HepG2 (cell line): ENCODE data around the gene KIAA1549. TPM values are rescaled to one million over a fixed set of nuclear protein-coding genes. Genes with fewer than 3 reads are reported as not detected.
"Not testable (repeated sequence)": the region's sequence is repeated elsewhere in the genome, so short reads cannot be mapped to it uniquely, and the experiment has no call there.

ENCODE experiments used
- ATAC-seq: fragments of 200-7000 bp; cut with Tn5 transposase; 3 replicates; pipeline ENCODE4 v1.9.1; 2020; ENCODE audit warnings: mild to moderate bottlenecking, moderate library complexity
- BruUV-seq: library from RNA; stranded (reverse); fragments of 400-500 nt; replicated peaks from 2 replicates; lab custom pipeline; 2021; lab: Mats Ljungman, UMichigan
- CTCF ChIA-PET: fragments of 300-600 bp; formaldehyde crosslinking; extraction: SDS; loops from one replicate; lab custom pipeline; 2021; ENCODE audit warnings: low total read pairs, inconsistent platforms, low intra/inter-chr PET ratio; lab: Yijun Ruan, JAX
- POLR2A ChIA-PET: fragments of 350-600 bp; sonication (Branson Sonifier 250); formaldehyde crosslinking; loops from one replicate; lab custom pipeline; 2020; ENCODE audit warnings: antibody characterized with exemption, inconsistent platforms; lab: Yijun Ruan, JAX
- DNase-seq: peaks from one replicate; pipeline ENCODE4 v3.0.0-alpha.2; 2015; ENCODE audit warnings: low spot score
- FAIRE-seq: peaks from 3 replicates; lab custom pipeline; 2011; peaks lifted over from hg19 to GRCh38; lab: Jason Lieb, UNC
- H2AFZ ChIP-seq: one replicate; pipeline ENCODE4 v1.6.1; 2011; ENCODE audit warnings: low read length, inconsistent platforms
- H3K27ac ChIP-seq: fragments of 300-600 bp; 3 replicates; pipeline ENCODE4 v1.8.0; 2011; ENCODE audit warnings: mixed run types, mild to moderate bottlenecking, mixed read lengths, low read length, inconsistent platforms; ENCODE audit not compliant: insufficient read depth; ENCODE audit errors: extremely low read length
- H3K27me3 ChIP-seq, 2 experiments: fragments of 200-600 bp in 1 of 2; 2 replicates in 1 of 2; 3 replicates in 1 of 2; pipeline versions ENCODE4 v1.6.0 to v1.8.0; 2011; ENCODE audit warnings: low read length in 2 of 2, mild to moderate bottlenecking in 2 of 2, moderate library complexity in 2 of 2, inconsistent platforms in 1 of 2; ENCODE audit not compliant: insufficient read depth in 2 of 2, control insufficient read depth in 1 of 2
- H3K36me3 ChIP-seq, 2 experiments: fragments of 200-600 bp in 1 of 2; replicated peaks in 1 of 2; 2 replicates in 1 of 2; 3 replicates in 1 of 2; pipeline versions ENCODE4 v1.5.1 to v1.8.0; 2011; ENCODE audit warnings: low read length in 2 of 2, inconsistent platforms in 1 of 2; ENCODE audit not compliant: insufficient read depth in 2 of 2, control insufficient read depth in 1 of 2
- H3K4me1 ChIP-seq: 2 replicates; pipeline ENCODE4 v1.5.1; 2012; ENCODE audit warnings: low read length, inconsistent platforms; ENCODE audit not compliant: insufficient read depth
- H3K4me2 ChIP-seq: 2 replicates; pipeline ENCODE4 v1.6.0; 2011; ENCODE audit warnings: low read depth, low read length, inconsistent platforms
- H3K4me3 ChIP-seq, 3 experiments: fragments of 200-600 bp in 1 of 3; sonication (generic), shearing (Covaris generic) in 1 of 3; replicated peaks in 1 of 3; 2 replicates each; pipeline ENCODE4 v1.5.1; 2011 to 2016; ENCODE audit warnings: low read length in 3 of 3, inconsistent platforms in 2 of 3, low read depth in 2 of 3, mild to moderate bottlenecking in 2 of 3, control low read depth in 1 of 3, mixed read lengths in 1 of 3; ENCODE audit not compliant: insufficient read depth in 1 of 3
- H3K79me2 ChIP-seq: one replicate; pipeline ENCODE4 v1.6.1; 2011; ENCODE audit warnings: low read length, inconsistent platforms; ENCODE audit not compliant: insufficient read depth
- H3K9ac ChIP-seq: 2 replicates; pipeline ENCODE4 v1.6.0; 2011; ENCODE audit warnings: mild to moderate bottlenecking, low read depth, low read length, inconsistent platforms; ENCODE audit not compliant: insufficient read depth
- H3K9me3 ChIP-seq: 2 replicates; pipeline ENCODE4 v1.5.1; 2012; ENCODE audit warnings: mild to moderate bottlenecking, low read length
- H4K20me1 ChIP-seq: 2 replicates; pipeline ENCODE4 v1.6.0; 2011; ENCODE audit warnings: inconsistent platforms, mild to moderate bottlenecking, low read length, moderate library complexity; ENCODE audit not compliant: insufficient read depth
- CAMTA2 ChIP-seq: sonication (generic); formaldehyde crosslinking; IDR thresholded peaks from 2 replicates; pipeline ENCODE4 v1.4.0; 2020; ENCODE audit warnings: mild to moderate bottlenecking, missing genetic modification reagents, borderline replicate concordance
- CHD4 ChIP-seq: fragments of 200-600 bp; sonication (generic); IDR thresholded peaks from 2 replicates; pipeline ENCODE4 v1.7.0; 2017; ENCODE audit warnings: mild to moderate bottlenecking, low read length, borderline replicate concordance
- ELF3 ChIP-seq: IDR thresholded peaks from 2 replicates; pipeline ENCODE4 v1.6.1; 2016; ENCODE audit warnings: missing genetic modification reagents, missing compliant biosample characterization
- FOXO1 ChIP-seq: sonication (generic); formaldehyde crosslinking; IDR thresholded peaks from 2 replicates; pipeline ENCODE4 v1.4.0; 2020; ENCODE audit warnings: missing genetic modification reagents
- ZBTB38 ChIP-seq: sonication (generic); formaldehyde crosslinking; IDR thresholded peaks from 2 replicates; pipeline ENCODE4 v1.5.1; 2020; ENCODE audit warnings: mild to moderate bottlenecking, missing genetic modification reagents
- ZFP82 ChIP-seq: sonication (generic); formaldehyde crosslinking; IDR thresholded peaks from 2 replicates; pipeline ENCODE4 v1.5.1; 2020; ENCODE audit warnings: mild to moderate bottlenecking, missing genetic modification reagents, borderline replicate concordance
- WGBS: methylation state at CpG from one replicate; pipeline ENCODE4 v1.1.6; 2017; ENCODE audit warnings: low lambda C conversion rate; 5-methylcytosine and 5-hydroxymethylcytosine counted together
- in situ Hi-C: cut with HindIII; loops from 2 replicates; pipeline ENCODE4 v1.10.0; 2017; ENCODE audit warnings: low pct_unique_long_range_greater_than_20kb; ENCODE audit not compliant: extremely low pct_ligation_motif_present
- intact Hi-C: fragments of 100-400 bp; cut with micrococcal nuclease; formaldehyde crosslinking; loops from one replicate; pipeline ENCODE4 v1.10.0; 2022; ENCODE audit not compliant: unreplicated experiment
- polyA plus RNA-seq, 8 experiments: library from polyadenylated mRNA; depleted of rRNA in 3 of 8; stranded (reverse) in 7 of 8; unstranded in 1 of 8; fragments of >200 nt; fragmentation: Illumina TruSeq in 4 of 8; extraction: Trizol in 4 of 8; gene quantifications; 2 replicates each; pipeline versions ENCODE4 v1.2.1 to v1.2.3, GENCODE V29; 2011 to 2016; ENCODE audit warnings: low read depth in 4 of 8, missing spikeins in 1 of 8, mixed read lengths in 1 of 8; ENCODE audit not compliant: insufficient read depth in 1 of 8
- total RNA-seq, 5 experiments: library from RNA; depleted of rRNA; stranded (reverse); fragments of >200 nt; fragmentation: Illumina TruSeq; extraction: Trizol; gene quantifications; 2 replicates each; pipeline ENCODE4 v1.2.3, GENCODE V29; 2016; ENCODE audit warnings: low read depth in 1 of 5
- TF ChIP-seq, protein P1 (sequence below): sonication (generic); formaldehyde crosslinking; IDR thresholded peaks from 2 replicates; pipeline ENCODE4 v1.9.0; 2022; ENCODE audit warnings: low read depth, missing genetic modification reagents
- TF ChIP-seq, protein P2 (sequence below): sonication (generic); formaldehyde crosslinking; IDR thresholded peaks from 2 replicates; pipeline ENCODE4 v1.8.0; 2022; ENCODE audit warnings: missing genetic modification reagents, low read depth, mild to moderate bottlenecking, borderline replicate concordance
- TF ChIP-seq, protein P3 (sequence below): sonication (generic); formaldehyde crosslinking; IDR thresholded peaks from 2 replicates; pipeline ENCODE4 v1.5.0; 2020; ENCODE audit warnings: missing genetic modification reagents, mild to moderate bottlenecking, borderline replicate concordance
- TF ChIP-seq, protein P4 (sequence below): sonication (generic); formaldehyde crosslinking; IDR thresholded peaks from 2 replicates; pipeline ENCODE4 v1.9.0; 2021; ENCODE audit warnings: missing genetic modification reagents, mild to moderate bottlenecking, borderline replicate concordance
- TF ChIP-seq, protein P5 (sequence below): sonication (generic); formaldehyde crosslinking; IDR thresholded peaks from 2 replicates; pipeline ENCODE4 v1.4.0; 2020; ENCODE audit warnings: missing genetic modification reagents

KIAA1549 gene
- total and polyA plus RNA-seq, 2 of the 13 experiments (the other 11 are each of a cell fraction or from before 2014, with no cell fraction given): 1.1 to 1.8 TPM

DNA sequence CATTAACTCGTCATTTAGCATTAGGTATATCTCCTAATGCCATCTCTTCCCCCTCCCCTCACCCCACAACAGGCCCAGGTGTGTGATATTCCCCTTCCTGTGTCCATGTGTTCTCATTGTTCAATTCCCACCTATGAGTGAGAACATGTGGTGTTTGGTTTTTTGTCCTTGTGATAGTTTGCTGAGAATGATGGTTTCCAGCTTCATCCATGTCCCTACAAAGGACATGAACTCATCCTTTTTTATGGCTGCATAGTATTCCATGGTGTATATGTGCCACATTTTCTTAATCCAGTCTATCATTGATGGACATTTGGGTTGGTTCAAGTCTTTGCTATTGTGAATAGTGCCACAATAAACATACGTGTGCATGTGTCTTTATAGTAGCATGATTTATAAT lies 169.9 kb downstream of the KIAA1549 start:
- 9% methylated on average over 2 of the region's 2 CpGs for WGBS
- H4K20me1 ChIP-seq, BruUV-seq, in situ Hi-C loops, H3K9me3 ChIP-seq, H3K4me1 ChIP-seq, intact Hi-C loops, H3K27me3 ChIP-seq, DNase-seq, H3K9ac ChIP-seq, H3K4me3 ChIP-seq, H3K79me2 ChIP-seq, FAIRE-seq, H3K36me3 ChIP-seq, H2AFZ ChIP-seq, POLR2A ChIA-PET, H3K27ac ChIP-seq, H3K4me2 ChIP-seq, CTCF ChIA-PET, ATAC-seq: not testable (repeated sequence)

DNA sequence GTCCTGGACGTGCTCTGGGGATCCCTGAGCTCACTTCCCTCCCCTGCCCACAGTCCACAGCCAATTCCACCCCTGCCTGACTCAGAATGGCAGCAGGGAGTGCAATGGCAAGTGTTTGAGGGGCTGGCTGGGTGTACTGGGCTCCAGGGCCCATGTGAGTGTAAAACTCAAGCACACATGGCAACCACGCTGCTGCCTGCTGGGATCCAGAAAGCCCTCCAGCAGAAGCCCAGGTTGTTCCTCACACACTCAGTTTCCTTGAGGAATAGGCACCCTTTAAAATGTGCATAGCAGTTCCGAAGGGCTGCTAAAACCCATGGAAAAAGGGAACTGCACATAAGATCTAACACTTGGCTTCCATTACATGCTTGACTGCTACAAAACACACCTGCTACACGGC lies 171.8 kb downstream of the KIAA1549 start:
- no peak for FAIRE-seq
- no TSS peak for BruUV-seq
- CTCF ChIA-PET: no interaction called here
- no peak for DNase-seq
- WGBS: 0% methylated on average over 4 of the region's 4 CpGs
- no peak overlapping the region for H3K4me3 ChIP-seq
- intact Hi-C loops (no loop called here), in situ Hi-C loops (no loop called here)
- H3K9me3 ChIP-seq: no peaks in the 10 kb centered on the region
- no peaks in the 10 kb centered on the region for H3K79me2 ChIP-seq
- POLR2A ChIA-PET: no interaction called here
- no peaks in the 10 kb centered on the region for H4K20me1 ChIP-seq
- no peak overlapping the region for H3K9ac ChIP-seq
- no peak for ATAC-seq
- no peak overlapping the region for H2AFZ ChIP-seq
- H3K36me3 ChIP-seq: no peaks in the 10 kb centered on the region
- H3K27ac ChIP-seq: no peak overlapping the region
- H3K4me2 ChIP-seq: no peak overlapping the region
- H3K27me3 ChIP-seq: peaks cover 1 to 4% of the 10 kb centered on the region in 2 experiments; a peak in 3 of 5 replicates
- no peaks in the 10 kb centered on the region for H3K4me1 ChIP-seq
- TF ChIP-seq ELF3 (CRISPR knock-in tag) (no peak), ZBTB38 (no peak), ZFP82 (CRISPR knock-in tag) (no peak), CAMTA2 (CRISPR knock-in tag) (no peak), CHD4 (no peak), FOXO1 (CRISPR knock-in tag) (no peak)
- TF ChIP-seq, protein P1, sequence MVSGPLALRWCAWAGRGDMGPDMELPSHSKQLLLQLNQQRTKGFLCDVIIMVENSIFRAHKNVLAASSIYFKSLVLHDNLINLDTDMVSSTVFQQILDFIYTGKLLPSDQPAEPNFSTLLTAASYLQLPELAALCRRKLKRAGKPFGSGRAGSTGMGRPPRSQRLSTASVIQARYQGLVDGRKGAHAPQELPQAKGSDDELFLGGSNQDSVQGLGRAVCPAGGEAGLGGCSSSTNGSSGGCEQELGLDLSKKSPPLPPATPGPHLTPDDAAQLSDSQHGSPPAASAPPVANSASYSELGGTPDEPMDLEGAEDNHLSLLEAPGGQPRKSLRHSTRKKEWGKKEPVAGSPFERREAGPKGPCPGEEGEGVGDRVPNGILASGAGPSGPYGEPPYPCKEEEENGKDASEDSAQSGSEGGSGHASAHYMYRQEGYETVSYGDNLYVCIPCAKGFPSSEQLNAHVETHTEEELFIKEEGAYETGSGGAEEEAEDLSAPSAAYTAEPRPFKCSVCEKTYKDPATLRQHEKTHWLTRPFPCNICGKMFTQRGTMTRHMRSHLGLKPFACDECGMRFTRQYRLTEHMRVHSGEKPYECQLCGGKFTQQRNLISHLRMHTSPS (CRISPR knock-in tag): no peak
- TF ChIP-seq, protein P2, sequence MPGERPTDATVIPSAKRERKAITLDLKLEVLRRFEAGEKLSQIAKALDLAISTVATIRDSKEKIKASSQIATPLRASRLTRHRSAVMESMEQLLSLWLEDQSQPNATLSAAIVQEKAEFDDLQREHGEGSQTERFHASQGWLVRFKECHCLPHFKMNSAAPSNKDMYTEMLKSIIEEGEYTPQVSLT (CRISPR knock-in tag): no peak
- TF ChIP-seq, protein P3, sequence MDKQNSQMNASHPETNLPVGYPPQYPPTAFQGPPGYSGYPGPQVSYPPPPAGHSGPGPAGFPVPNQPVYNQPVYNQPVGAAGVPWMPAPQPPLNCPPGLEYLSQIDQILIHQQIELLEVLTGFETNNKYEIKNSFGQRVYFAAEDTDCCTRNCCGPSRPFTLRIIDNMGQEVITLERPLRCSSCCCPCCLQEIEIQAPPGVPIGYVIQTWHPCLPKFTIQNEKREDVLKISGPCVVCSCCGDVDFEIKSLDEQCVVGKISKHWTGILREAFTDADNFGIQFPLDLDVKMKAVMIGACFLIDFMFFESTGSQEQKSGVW: no peak
- TF ChIP-seq, protein P4, sequence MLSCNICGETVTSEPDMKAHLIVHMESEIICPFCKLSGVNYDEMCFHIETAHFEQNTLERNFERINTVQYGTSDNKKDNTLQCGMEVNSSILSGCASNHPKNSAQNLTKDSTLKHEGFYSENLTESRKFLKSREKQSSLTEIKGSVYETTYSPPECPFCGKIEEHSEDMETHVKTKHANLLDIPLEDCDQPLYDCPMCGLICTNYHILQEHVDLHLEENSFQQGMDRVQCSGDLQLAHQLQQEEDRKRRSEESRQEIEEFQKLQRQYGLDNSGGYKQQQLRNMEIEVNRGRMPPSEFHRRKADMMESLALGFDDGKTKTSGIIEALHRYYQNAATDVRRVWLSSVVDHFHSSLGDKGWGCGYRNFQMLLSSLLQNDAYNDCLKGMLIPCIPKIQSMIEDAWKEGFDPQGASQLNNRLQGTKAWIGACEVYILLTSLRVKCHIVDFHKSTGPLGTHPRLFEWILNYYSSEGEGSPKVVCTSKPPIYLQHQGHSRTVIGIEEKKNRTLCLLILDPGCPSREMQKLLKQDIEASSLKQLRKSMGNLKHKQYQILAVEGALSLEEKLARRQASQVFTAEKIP (CRISPR knock-in tag): no peak
- TF ChIP-seq, protein P5, sequence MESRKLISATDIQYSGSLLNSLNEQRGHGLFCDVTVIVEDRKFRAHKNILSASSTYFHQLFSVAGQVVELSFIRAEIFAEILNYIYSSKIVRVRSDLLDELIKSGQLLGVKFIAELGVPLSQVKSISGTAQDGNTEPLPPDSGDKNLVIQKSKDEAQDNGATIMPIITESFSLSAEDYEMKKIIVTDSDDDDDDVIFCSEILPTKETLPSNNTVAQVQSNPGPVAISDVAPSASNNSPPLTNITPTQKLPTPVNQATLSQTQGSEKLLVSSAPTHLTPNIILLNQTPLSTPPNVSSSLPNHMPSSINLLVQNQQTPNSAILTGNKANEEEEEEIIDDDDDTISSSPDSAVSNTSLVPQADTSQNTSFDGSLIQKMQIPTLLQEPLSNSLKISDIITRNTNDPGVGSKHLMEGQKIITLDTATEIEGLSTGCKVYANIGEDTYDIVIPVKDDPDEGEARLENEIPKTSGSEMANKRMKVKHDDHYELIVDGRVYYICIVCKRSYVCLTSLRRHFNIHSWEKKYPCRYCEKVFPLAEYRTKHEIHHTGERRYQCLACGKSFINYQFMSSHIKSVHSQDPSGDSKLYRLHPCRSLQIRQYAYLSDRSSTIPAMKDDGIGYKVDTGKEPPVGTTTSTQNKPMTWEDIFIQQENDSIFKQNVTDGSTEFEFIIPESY: no peak
